K562 (cell line): ENCODE results near the gene TMEM132D. TPM values are rescaled to one million over a fixed set of nuclear protein-coding genes. Genes with fewer than 3 reads are reported as not detected.

Experiments
- ATAC-seq: fragments of 200-7000 bp; cut with Tn5 transposase; 3 replicates; pipeline ENCODE4 v1.9.1; 2020; ENCODE audit warnings: moderate library complexity
- BruUV-seq: library from RNA; stranded (reverse); fragments of 400-500 nt; replicated peaks from 2 replicates; lab custom pipeline; 2021; lab: Mats Ljungman, UMichigan
- CTCF ChIA-PET: fragments of 300-600 bp; formaldehyde crosslinking; extraction: SDS; loops from one replicate; lab custom pipeline; 2021; ENCODE audit warnings: low intra/inter-chr PET ratio; lab: Yijun Ruan, JAX
- POLR2A ChIA-PET: fragments of 300-600, 350-650 bp; sonication (Branson Sonifier 250); formaldehyde crosslinking; extraction: SDS; loops from one replicate; lab custom pipeline; 2021; ENCODE audit warnings: antibody characterized with exemption, inconsistent platforms; lab: Yijun Ruan, JAX
- DNase-seq, 4 experiments: peaks; one replicate each; pipeline versions ENCODE4 v3.0.0 to v3.0.0-alpha.2; 2011 to 2018; ENCODE audit warnings: low spot score in 3 of 4, mixed read lengths in 3 of 4; ENCODE audit errors: extremely low read depth in 1 of 4
- FAIRE-seq: peaks from 2 replicates; lab custom pipeline; 2011; peaks lifted over from hg19 to GRCh38; lab: Jason Lieb, UNC
- H2AFZ ChIP-seq: 2 replicates; pipeline ENCODE4 v1.6.0; 2011; ENCODE audit warnings: low read depth, low read length, control low read depth, inconsistent platforms
- H3K27ac ChIP-seq: fragments of 200-600 bp; 3 replicates; pipeline ENCODE4 v1.8.0; 2011; ENCODE audit warnings: low read depth, mild to moderate bottlenecking, control low read depth, inconsistent platforms, low read length, moderate library complexity, mixed read lengths; ENCODE audit errors: extremely low read depth
- H3K27me3 ChIP-seq, 2 experiments: fragments of 300-600 bp in 1 of 2; 2 replicates in 1 of 2; 3 replicates in 1 of 2; pipeline versions ENCODE4 v1.6.0 to v1.8.0; 2011; ENCODE audit warnings: inconsistent platforms in 2 of 2, low read length in 2 of 2, mild to moderate bottlenecking in 1 of 2, mixed read lengths in 1 of 2, moderate library complexity in 1 of 2; ENCODE audit not compliant: control insufficient read depth in 2 of 2, insufficient read depth in 2 of 2
- H3K36me3 ChIP-seq: fragments of 300-600 bp; 3 replicates; pipeline ENCODE4 v1.8.0; 2011; ENCODE audit warnings: mild to moderate bottlenecking, low read length, inconsistent platforms; ENCODE audit not compliant: control insufficient read depth, insufficient read depth
- H3K4me1 ChIP-seq, 2 experiments: fragments of 200-600 bp in 1 of 2; replicated peaks in 1 of 2; 2 replicates in 1 of 2; 3 replicates in 1 of 2; pipeline versions ENCODE4 v1.5.1 to v1.8.0; 2011; ENCODE audit warnings: inconsistent platforms in 2 of 2, low read length in 2 of 2, mild to moderate bottlenecking in 1 of 2, mixed read lengths in 1 of 2, moderate library complexity in 1 of 2; ENCODE audit not compliant: control insufficient read depth in 2 of 2, insufficient read depth in 2 of 2
- H3K4me2 ChIP-seq: 2 replicates; pipeline ENCODE4 v1.6.1; 2011; ENCODE audit warnings: low read length, control low read depth, inconsistent platforms, mixed read lengths; ENCODE audit not compliant: insufficient read depth
- H3K4me3 ChIP-seq: fragments of 200-600 bp; sonication (generic), shearing (Covaris generic); 2 replicates; pipeline ENCODE4 v1.5.1; 2016; ENCODE audit warnings: control low read depth, inconsistent platforms
- H3K79me2 ChIP-seq: fragments of 200-600 bp; 3 replicates; pipeline ENCODE4 v1.8.0; 2011; ENCODE audit warnings: low read length, inconsistent platforms; ENCODE audit not compliant: control insufficient read depth, insufficient read depth
- H3K9ac ChIP-seq, 2 experiments: 2 replicates each; pipeline versions ENCODE4 v1.6.0 to v1.6.1; 2011; ENCODE audit warnings: low read depth in 2 of 2, low read length in 2 of 2, control low read depth in 1 of 2, inconsistent platforms in 1 of 2, mild to moderate bottlenecking in 1 of 2, mixed read lengths in 1 of 2; ENCODE audit not compliant: insufficient read depth in 1 of 2
- H3K9me1 ChIP-seq: one replicate; pipeline ENCODE4 v1.6.0; 2011; ENCODE audit warnings: inconsistent platforms, mild to moderate bottlenecking, low read length, moderate library complexity; ENCODE audit not compliant: control insufficient read depth, insufficient read depth
- H3K9me3 ChIP-seq: replicated peaks from 2 replicates; pipeline ENCODE4 v1.5.1; 2011; ENCODE audit warnings: low read depth, low read length, inconsistent platforms; ENCODE audit not compliant: control insufficient read depth, insufficient read depth
- H4K20me1 ChIP-seq: replicated peaks from 2 replicates; pipeline ENCODE4 v1.6.1; 2011; ENCODE audit warnings: low read length, inconsistent platforms, mixed read lengths; ENCODE audit not compliant: control insufficient read depth, insufficient read depth
- CHD2 ChIP-seq: IDR thresholded peaks from 2 replicates; pipeline ENCODE4 v1.6.1; 2011; ENCODE audit warnings: low read depth, low read length
- DMBX1 ChIP-seq: fragments of 250-450 bp; sonication (Bioruptor Pico); IDR thresholded peaks from 2 replicates; pipeline ENCODE4 v1.8.0; 2022; ENCODE audit warnings: inconsistent platforms, mild to moderate bottlenecking, moderate library complexity, borderline replicate concordance
- L3MBTL2 ChIP-seq: fragments of 450-650 bp; IDR thresholded peaks from 2 replicates; pipeline ENCODE4 v1.6.1; 2016; ENCODE audit warnings: mild to moderate bottlenecking, moderate library complexity
- MTA2 ChIP-seq: fragments of 450-650 bp; IDR thresholded peaks from 2 replicates; pipeline ENCODE4 v1.6.1; 2016; ENCODE audit warnings: low read depth
- PPARD ChIP-seq: fragments of 250-450 bp; sonication (Bioruptor Pico); IDR thresholded peaks from 2 replicates; pipeline ENCODE4 v1.8.0; 2022; ENCODE audit warnings: inconsistent platforms, mild to moderate bottlenecking, moderate library complexity
- WGBS: fragments of 100-300 bp; shearing (Covaris generic); methylation state at CpG from one replicate; pipeline ENCODE4 v1.1.6; 2016; ENCODE audit warnings: low coverage, mixed read lengths; ENCODE audit not compliant: insufficient coverage; ENCODE audit errors: missing lambda C conversion rate; 5-methylcytosine and 5-hydroxymethylcytosine counted together
- in situ Hi-C: fragments of 300-500 bp; cut with MboI; formaldehyde crosslinking; loops from 4 replicates; pipeline ENCODE4 v1.15.0; 2018; ENCODE audit warnings: inconsistent platforms, mixed read lengths
- intact Hi-C: fragments of 100-400 bp; cut with micrococcal nuclease; formaldehyde crosslinking; loops from 2 replicates; pipeline ENCODE4 v1.14.2; 2022
- polyA plus RNA-seq, 8 experiments: library from polyadenylated mRNA; depleted of rRNA in 4 of 8; stranded (reverse) in 5 of 8; unstranded in 3 of 8; fragments of >200 nt; fragmentation: Nextera tagmentation in 2 of 8; fragmentation: Illumina TruSeq in 1 of 8; extraction: Ambion mirVana in 2 of 8; extraction: Trizol in 1 of 8; gene quantifications; 2 replicates each; pipeline versions ENCODE4 v1.2.1 to v1.2.3, GENCODE V29; 2011 to 2014; ENCODE audit warnings: inconsistent platforms in 1 of 8, missing spikeins in 1 of 8
- total RNA-seq, 7 experiments: library from RNA; depleted of rRNA in 6 of 7; stranded (reverse); fragments of >200 nt in 6 of 7; fragmentation: Illumina TruSeq in 2 of 7; extraction: Trizol in 2 of 7; gene quantifications; 2 replicates each; pipeline versions ENCODE4 v1.2.1 to v1.2.3, GENCODE V29; 2011 to 2021; ENCODE audit warnings: low replicate concordance in 1 of 7
- TF ChIP-seq, protein P1 (sequence below), 2 experiments: fragments of 250-450 bp in 1 of 2; fragments of 450-650 bp in 1 of 2; sonication (Bioruptor Pico) in 1 of 2; IDR thresholded peaks; 2 replicates each; pipeline versions ENCODE4 v1.6.1 to v1.8.0; 2016 to 2021; ENCODE audit warnings: mild to moderate bottlenecking in 2 of 2, moderate library complexity in 2 of 2, missing compliant biosample characterization in 1 of 2, missing genetic modification characterization in 1 of 2

TMEM132D gene
- total and polyA plus RNA-seq, 9 of the 15 experiments (the other 6 are each of a cell fraction or from before 2014, with no cell fraction given) = not detected

DNA sequence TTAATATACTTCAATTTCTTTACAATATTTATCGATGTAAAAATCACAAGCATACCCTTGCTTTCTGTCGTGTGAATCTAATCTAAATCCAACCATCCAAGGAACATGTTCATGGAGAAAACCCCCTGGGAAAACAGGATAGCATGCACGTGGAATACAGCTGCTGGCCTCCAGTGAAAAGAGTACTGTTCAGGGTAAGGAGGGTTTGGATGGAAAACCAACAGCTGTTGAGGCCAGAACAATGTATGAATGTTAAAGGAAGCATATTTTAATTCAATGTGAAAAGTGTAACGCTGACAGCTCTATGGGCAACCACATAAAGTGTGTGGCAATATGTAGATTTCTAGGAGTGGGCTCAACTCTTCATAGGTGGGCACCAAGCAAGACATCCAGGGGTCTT is 344.0 kb downstream of the TMEM132D start:
- no peak for FAIRE-seq
- no peak for ATAC-seq
- no peaks in the 10 kb centered on the region for H3K36me3 ChIP-seq
- no peak for DNase-seq
- no peak overlapping the region for H3K27ac ChIP-seq
- no peak for TF ChIP-seq DMBX1 (CRISPR knock-in tag)
- TF ChIP-seq, protein P1, sequence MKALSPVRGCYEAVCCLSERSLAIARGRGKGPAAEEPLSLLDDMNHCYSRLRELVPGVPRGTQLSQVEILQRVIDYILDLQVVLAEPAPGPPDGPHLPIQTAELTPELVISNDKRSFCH (CRISPR knock-in tag; IDR thresholded peaks at IDR 0.05) = no peak
- TF ChIP-seq, protein P1 (tag; IDR thresholded peaks at IDR 0.05) = no peak
- TF ChIP-seq L3MBTL2 = no peak
- H3K9ac ChIP-seq = no peak overlapping the region
- no TSS peak for BruUV-seq
- H3K4me2 ChIP-seq = no peak overlapping the region
- in situ Hi-C loops = no loop called here
- no peak overlapping the region for H2AFZ ChIP-seq
- no peaks in the 10 kb centered on the region for H3K9me3 ChIP-seq
- intact Hi-C loops = no loop called here
- CTCF ChIA-PET = no interaction called here
- H3K9me1 ChIP-seq = no peaks in the 10 kb centered on the region
- no peaks in the 10 kb centered on the region for H3K4me1 ChIP-seq
- peaks cover 0 to 7% of the 10 kb centered on the region in 2 experiments; a peak in 3 of 5 replicates for H3K27me3 ChIP-seq
- H3K4me3 ChIP-seq = no peak overlapping the region
- 2% methylated on average over 4 of the region's 4 CpGs for WGBS
- no peaks in the 10 kb centered on the region for H4K20me1 ChIP-seq
- H3K79me2 ChIP-seq = no peaks in the 10 kb centered on the region
- POLR2A ChIA-PET = no interaction called here

DNA sequence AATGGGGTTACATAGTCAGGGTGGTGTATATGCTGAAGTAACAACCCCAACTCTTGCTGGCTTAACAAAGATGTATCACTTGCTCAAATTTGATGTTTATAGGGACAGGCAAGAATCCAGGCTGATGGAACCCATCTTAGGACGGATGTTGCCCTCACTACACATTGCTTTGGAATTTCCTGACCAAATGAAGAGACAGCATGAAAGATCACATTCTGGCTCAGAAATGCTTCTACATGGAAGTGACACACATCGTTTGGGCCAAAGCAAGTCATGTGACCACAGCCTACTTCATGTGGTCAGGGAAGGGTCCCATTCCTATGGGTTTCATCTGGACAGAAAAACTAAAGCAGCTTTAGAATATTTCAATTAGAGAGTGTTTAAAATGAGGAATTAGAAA is 345.8 kb downstream of the TMEM132D start:
- Histone ChIP-seq H3K9me3 (no peaks in the 10 kb centered on the region), H3K9me1 (no peaks in the 10 kb centered on the region), H3K27me3 (peaks cover 0 to 10% of the 10 kb centered on the region in 2 experiments; a peak in 3 of 5 replicates), H2AFZ (no peak overlapping the region), H3K36me3 (no peaks in the 10 kb centered on the region), H3K4me3 (no peak overlapping the region), H3K4me1 (no peaks in the 10 kb centered on the region), H3K79me2 (no peaks in the 10 kb centered on the region), H4K20me1 (no peaks in the 10 kb centered on the region), H3K27ac (no peak overlapping the region), H3K9ac (no peak overlapping the region), H3K4me2 (no peak overlapping the region)
- no peak for FAIRE-seq
- POLR2A ChIA-PET = no interaction called here
- TF ChIP-seq PPARD (CRISPR knock-in tag) = no peak
- TF ChIP-seq MTA2 = no peak
- TF ChIP-seq CHD2 = no peak
- CTCF ChIA-PET = no interaction called here
- 0% methylated on average over 2 of the region's 2 CpGs for WGBS
- in situ Hi-C loops (no loop called here), intact Hi-C loops (no loop called here)
- no TSS peak for BruUV-seq
- ATAC-seq = no peak
- DNase-seq = no peak
